ENCODE measurements around the gene TWF2. TPM values are rescaled to one million over a fixed set of nuclear protein-coding genes. Genes with fewer than 3 reads are reported as not detected.

TWF2 gene
- polyA plus RNA-seq, 1 donor: 19.9 TPM

- Histone ChIP-seq H3K36me3 (ENCODE audit: control insufficient read depth, insufficient read depth, low read length) (peaks cover 2% of the 10 kb centered on the region), H3K4me1 (ENCODE audit: control insufficient read depth, insufficient read depth, low read length) (peaks cover 19% of the 10 kb centered on the region), H3K27ac (ENCODE audit: low read length) (no peak overlapping the region), H3K9me3 (ENCODE audit: control insufficient read depth, low read depth, low read length) (no peaks in the 10 kb centered on the region), H3K4me3 (ENCODE audit: low read length) (no peak overlapping the region), H3K27me3 (ENCODE audit: control insufficient read depth, insufficient read depth, low read length) (peaks cover 4% of the 10 kb centered on the region)
- WGBS (ENCODE audit: insufficient coverage, low lambda C conversion rate): no CpG with 5 or more reads among the region's 1 CpG
- DNase-seq: peak in 1 of 2 donors; percentile 52
Observed at GRCh38 chr3:52240059-52240885, 1.3 kb upstream of the TWF2 start.

GRCh38 chr3:52238193-52238760 lies 681 bp downstream of the TWF2 start:
- Histone ChIP-seq H3K9me3 (ENCODE audit: control insufficient read depth, low read depth, low read length) (no peaks in the 10 kb centered on the region), H3K36me3 (ENCODE audit: control insufficient read depth, insufficient read depth, low read length) (peaks cover 17% of the 10 kb centered on the region), H3K27me3 (ENCODE audit: control insufficient read depth, insufficient read depth, low read length) (no peaks in the 10 kb centered on the region), H3K4me1 (ENCODE audit: control insufficient read depth, insufficient read depth, low read length) (peaks cover 16% of the 10 kb centered on the region), H3K4me3 (ENCODE audit: low read length) (peak overlapping the region; percentile 80), H3K27ac (ENCODE audit: low read length) (no peak overlapping the region)
- WGBS (ENCODE audit: insufficient coverage, low lambda C conversion rate): no CpG with 5 or more reads among the region's 11 CpGs
- peak in 1 of 2 donors; percentile 40 for DNase-seq

GRCh38 chr3:52237657-52238172 lies 1.2 kb downstream of the TWF2 start:
- no peak for DNase-seq
- Histone ChIP-seq H3K36me3 (ENCODE audit: control insufficient read depth, insufficient read depth, low read length) (peaks cover 17% of the 10 kb centered on the region), H3K4me1 (ENCODE audit: control insufficient read depth, insufficient read depth, low read length) (peaks cover 16% of the 10 kb centered on the region), H3K9me3 (ENCODE audit: control insufficient read depth, low read depth, low read length) (no peaks in the 10 kb centered on the region), H3K4me3 (ENCODE audit: low read length) (peak overlapping the region; percentile 80), H3K27ac (ENCODE audit: low read length) (no peak overlapping the region), H3K27me3 (ENCODE audit: control insufficient read depth, insufficient read depth, low read length) (no peaks in the 10 kb centered on the region)
- no CpG with 5 or more reads among the region's 8 CpGs for WGBS (ENCODE audit: insufficient coverage, low lambda C conversion rate)

GRCh38 chr3:52237006-52237656 lies 1.8 kb downstream of the TWF2 start:
- H3K4me3 ChIP-seq (ENCODE audit: low read length): no peak overlapping the region
- DNase-seq: no peak
- H3K27ac ChIP-seq (ENCODE audit: low read length): no peak overlapping the region
- H3K9me3 ChIP-seq (ENCODE audit: control insufficient read depth, low read depth, low read length): peaks cover under 1% of the 10 kb centered on the region
- peaks cover 17% of the 10 kb centered on the region for H3K36me3 ChIP-seq (ENCODE audit: control insufficient read depth, insufficient read depth, low read length)
- H3K4me1 ChIP-seq (ENCODE audit: control insufficient read depth, insufficient read depth, low read length): peaks cover 16% of the 10 kb centered on the region
- H3K27me3 ChIP-seq (ENCODE audit: control insufficient read depth, insufficient read depth, low read length): no peaks in the 10 kb centered on the region
- 80% methylated on average over 1 of the region's 6 CpGs for WGBS (ENCODE audit: insufficient coverage, low lambda C conversion rate)

- no CpG with 5 or more reads among the region's 5 CpGs for WGBS (ENCODE audit: insufficient coverage, low lambda C conversion rate)
- Histone ChIP-seq H3K4me1 (ENCODE audit: control insufficient read depth, insufficient read depth, low read length) (peaks cover 16% of the 10 kb centered on the region), H3K36me3 (ENCODE audit: control insufficient read depth, insufficient read depth, low read length) (peaks cover 19% of the 10 kb centered on the region), H3K4me3 (ENCODE audit: low read length) (no peak overlapping the region), H3K9me3 (ENCODE audit: control insufficient read depth, low read depth, low read length) (peaks cover 3% of the 10 kb centered on the region), H3K27ac (ENCODE audit: low read length) (no peak overlapping the region), H3K27me3 (ENCODE audit: control insufficient read depth, insufficient read depth, low read length) (no peaks in the 10 kb centered on the region)
- DNase-seq: no peak
Observed at GRCh38 chr3:52236424-52236886, 2.5 kb downstream of the TWF2 start.

GRCh38 chr3:52234516-52235447 lies 4.2 kb downstream of the TWF2 start:
- WGBS (ENCODE audit: insufficient coverage, low lambda C conversion rate): no CpG with 5 or more reads among the region's 15 CpGs

GRCh38 chr3:52233968-52234367 lies 5.0 kb downstream of the TWF2 start:
- DNase-seq: no peak
- peaks cover 16% of the 10 kb centered on the region for H3K4me1 ChIP-seq (ENCODE audit: control insufficient read depth, insufficient read depth, low read length)
- no CpG with 5 or more reads among the region's 3 CpGs for WGBS (ENCODE audit: insufficient coverage, low lambda C conversion rate)
- H3K36me3 ChIP-seq (ENCODE audit: control insufficient read depth, insufficient read depth, low read length): peaks cover 43% of the 10 kb centered on the region
- peaks cover 3% of the 10 kb centered on the region for H3K9me3 ChIP-seq (ENCODE audit: control insufficient read depth, low read depth, low read length)
- no peak overlapping the region for H3K4me3 ChIP-seq (ENCODE audit: low read length)
- no peaks in the 10 kb centered on the region for H3K27me3 ChIP-seq (ENCODE audit: control insufficient read depth, insufficient read depth, low read length)
- no peak overlapping the region for H3K27ac ChIP-seq (ENCODE audit: low read length)

More at GRCh38 chr3:52234516-52235447, 4.2 kb downstream of the TWF2 start:
- Histone ChIP-seq H3K9me3 (ENCODE audit: control insufficient read depth, low read depth, low read length) (peaks cover 3% of the 10 kb centered on the region), H3K4me1 (ENCODE audit: control insufficient read depth, insufficient read depth, low read length) (peaks cover 16% of the 10 kb centered on the region), H3K27ac (ENCODE audit: low read length) (no peak overlapping the region), H3K4me3 (ENCODE audit: low read length) (no peak overlapping the region), H3K36me3 (ENCODE audit: control insufficient read depth, insufficient read depth, low read length) (peaks cover 36% of the 10 kb centered on the region), H3K27me3 (ENCODE audit: control insufficient read depth, insufficient read depth, low read length) (no peaks in the 10 kb centered on the region)
- no peak for DNase-seq

GRCh38 chr3:52233108-52233591 lies 5.8 kb downstream of the TWF2 start:
- Histone ChIP-seq H3K27ac (ENCODE audit: low read length) (no peak overlapping the region), H3K36me3 (ENCODE audit: control insufficient read depth, insufficient read depth, low read length) (peaks cover 51% of the 10 kb centered on the region), H3K4me1 (ENCODE audit: control insufficient read depth, insufficient read depth, low read length) (peaks cover 12% of the 10 kb centered on the region)

GRCh38 chr3:52232279-52233107 lies 6.5 kb downstream of the TWF2 start:
- H3K27ac ChIP-seq (ENCODE audit: low read length): no peak overlapping the region
- H3K4me1 ChIP-seq (ENCODE audit: control insufficient read depth, insufficient read depth, low read length): peaks cover 6% of the 10 kb centered on the region
- WGBS (ENCODE audit: insufficient coverage, low lambda C conversion rate): no CpG with 5 or more reads among the region's 28 CpGs
- H3K36me3 ChIP-seq (ENCODE audit: control insufficient read depth, insufficient read depth, low read length): peaks cover 53% of the 10 kb centered on the region
- H3K4me3 ChIP-seq (ENCODE audit: low read length): no peak overlapping the region
- H3K27me3 ChIP-seq (ENCODE audit: control insufficient read depth, insufficient read depth, low read length): no peaks in the 10 kb centered on the region
- no peak for DNase-seq
- H3K9me3 ChIP-seq (ENCODE audit: control insufficient read depth, low read depth, low read length): peaks cover 5% of the 10 kb centered on the region

More at GRCh38 chr3:52233108-52233591, 5.8 kb downstream of the TWF2 start:
- peaks cover 5% of the 10 kb centered on the region for H3K9me3 ChIP-seq (ENCODE audit: control insufficient read depth, low read depth, low read length)
- H3K4me3 ChIP-seq (ENCODE audit: low read length): no peak overlapping the region
- no CpG with 5 or more reads among the region's 5 CpGs for WGBS (ENCODE audit: insufficient coverage, low lambda C conversion rate)
- no peaks in the 10 kb centered on the region for H3K27me3 ChIP-seq (ENCODE audit: control insufficient read depth, insufficient read depth, low read length)
- DNase-seq: no peak
